ENCODE data around the gene KANSL1. TPM values are rescaled to one million over a fixed set of nuclear protein-coding genes. Genes with fewer than 3 reads are reported as not detected.
"Not testable (repeated sequence)": the region's sequence is repeated elsewhere in the genome, so short reads cannot be mapped to it uniquely, and the experiment has no call there.

The KANSL1 gene
- total RNA-seq, 1 experiment from 2014 or later, result 47.6 TPM

- H3K36me3 ChIP-seq (ENCODE audit: low read depth, low read length), result no peaks in the 10 kb centered on the region
- no peaks in the 10 kb centered on the region for H3K9me3 ChIP-seq (ENCODE audit: low read length)
- H4K20me1 ChIP-seq (ENCODE audit: low read length), result peaks cover 52% of the 10 kb centered on the region
- CTCF ChIA-PET, result interaction anchor here (0.6 kb wide), 1 partner anchor 189 kb away, joined by 4 read pairs; no protein-coding TSS in a partner anchor
- H3K27ac ChIP-seq (ENCODE audit: low read length), result peak overlapping the region; percentile 80
- peak overlapping the region; percentile 91 for H3K4me2 ChIP-seq (ENCODE audit: low read length)
- intact Hi-C loops (cut with micrococcal nuclease), result loop anchor here (1.0 kb wide), 2 partner anchors 53 to 148 kb away; no protein-coding TSS in a partner anchor
- peaks cover 24% of the 10 kb centered on the region for H3K4me1 ChIP-seq (ENCODE audit: insufficient read depth, low read length)
- H3F3A ChIP-seq (ENCODE audit: low read length, unreplicated experiment), result no peaks in the 10 kb centered on the region
- H3K79me2 ChIP-seq (ENCODE audit: low read length), result peaks cover 87% of the 10 kb centered on the region
- ATAC-seq (no peak), DNase-seq (no peak)
- peak overlapping the region; percentile 85 for H3K4me3 ChIP-seq (ENCODE audit: low read length)
- peak overlapping the region; percentile 92 for H3K9ac ChIP-seq (ENCODE audit: low read length)
- H2AFZ ChIP-seq (ENCODE audit: low read length), result peak overlapping the region; percentile 68
- no peak for TF ChIP-seq EZH2phosphoT487 (IDR thresholded peaks at IDR 0.05; ENCODE audit: borderline replicate concordance, low read length)
- TF ChIP-seq CTCF (conservative IDR thresholded peaks at IDR 0.05; ENCODE audit: low read depth, low read length), result no peak
- TF ChIP-seq EZH2 (IDR thresholded peaks at IDR 0.05; ENCODE audit: low read length, unreplicated experiment), result no peak
- BruUV-seq (replicated peaks), result no TSS peak
- H3K9me2 ChIP-seq (replicated peaks; ENCODE audit: low read length), result no peaks in the 10 kb centered on the region
- H3K27me3 ChIP-seq (ENCODE audit: low read length), result no peaks in the 10 kb centered on the region
- POLR2A ChIA-PET (ENCODE audit: unreplicated experiment), result no interaction called here
Observed at GRCh38 chr17:46192189-46192438, 1.1 kb downstream of the KANSL1 start.

GRCh38 chr17:46191322-46192188, 1.7 kb downstream of the KANSL1 start:
- no peak for TF ChIP-seq EZH2 (IDR thresholded peaks at IDR 0.05; ENCODE audit: low read length, unreplicated experiment)
- TF ChIP-seq EZH2phosphoT487 (IDR thresholded peaks at IDR 0.05; ENCODE audit: borderline replicate concordance, low read length), result no peak
- no peak for TF ChIP-seq CTCF (conservative IDR thresholded peaks at IDR 0.05; ENCODE audit: low read depth, low read length)
- BruUV-seq (replicated peaks), result TSS peak; percentile 54
- H3K79me2 ChIP-seq (ENCODE audit: low read length), result peaks cover 87% of the 10 kb centered on the region
- H3K9me3 ChIP-seq (ENCODE audit: low read length), result no peaks in the 10 kb centered on the region
- intact Hi-C loops (cut with micrococcal nuclease), result loop anchor here (1.0 kb wide), 2 partner anchors 52 to 147 kb away; no protein-coding TSS in a partner anchor
- H3K4me2 ChIP-seq (ENCODE audit: low read length), result peak overlapping the region; percentile 91
- peak; percentile 32 for DNase-seq
- H3K36me3 ChIP-seq (ENCODE audit: low read depth, low read length), result no peaks in the 10 kb centered on the region
- peak overlapping the region; percentile 68; the same call in 1 of the 2 replicates for H2AFZ ChIP-seq (ENCODE audit: low read length)
- no peaks in the 10 kb centered on the region for H3K9me2 ChIP-seq (replicated peaks; ENCODE audit: low read length)
- H3K27ac ChIP-seq (ENCODE audit: low read length), result peak overlapping the region; percentile 80
- no peaks in the 10 kb centered on the region for H3F3A ChIP-seq (ENCODE audit: low read length, unreplicated experiment)
- ChIA-PET CTCF (interaction anchor here (0.6 kb wide), 1 partner anchor 189 kb away, joined by 4 read pairs; no protein-coding TSS in a partner anchor), POLR2A (ENCODE audit: unreplicated experiment) (interaction anchor here (0.6 kb wide), 1 partner anchor 1750 kb away, joined by 3 read pairs; the partner anchor contains the start of gene PNPO)
- no peak for ATAC-seq
- H3K4me3 ChIP-seq (ENCODE audit: low read length), result peak overlapping the region; percentile 85
- peak overlapping the region; percentile 92 for H3K9ac ChIP-seq (ENCODE audit: low read length)
- H3K4me1 ChIP-seq (ENCODE audit: insufficient read depth, low read length), result peaks cover 24% of the 10 kb centered on the region
- peaks cover 55% of the 10 kb centered on the region for H4K20me1 ChIP-seq (ENCODE audit: low read length)
- H3K27me3 ChIP-seq (ENCODE audit: low read length), result no peaks in the 10 kb centered on the region

GRCh38 chr17:46190763-46191162, 2.5 kb downstream of the KANSL1 start:
- Histone ChIP-seq H4K20me1 (ENCODE audit: low read length) (peaks cover 55% of the 10 kb centered on the region), H3K4me1 (ENCODE audit: insufficient read depth, low read length) (peaks cover 24% of the 10 kb centered on the region), H3K27ac (ENCODE audit: low read length) (no peak overlapping the region), H3F3A (ENCODE audit: low read length, unreplicated experiment) (no peaks in the 10 kb centered on the region), H2AFZ (ENCODE audit: low read length) (no peak overlapping the region), H3K36me3 (ENCODE audit: low read depth, low read length) (no peaks in the 10 kb centered on the region), H3K9me3 (ENCODE audit: low read length) (no peaks in the 10 kb centered on the region), H3K9me2 (replicated peaks; ENCODE audit: low read length) (no peaks in the 10 kb centered on the region), H3K4me2 (ENCODE audit: low read length) (peak overlapping the region; percentile 91), H3K27me3 (ENCODE audit: low read length) (no peaks in the 10 kb centered on the region), H3K9ac (ENCODE audit: low read length) (peak overlapping the region; percentile 92), H3K79me2 (ENCODE audit: low read length) (peaks cover 87% of the 10 kb centered on the region), H3K4me3 (ENCODE audit: low read length) (peak overlapping the region; percentile 85)
- DNase-seq (peak; percentile 34), ATAC-seq (no peak)
- intact Hi-C loops (cut with micrococcal nuclease), result no loop called here
- TF ChIP-seq EZH2phosphoT487 (IDR thresholded peaks at IDR 0.05; ENCODE audit: borderline replicate concordance, low read length) (no peak), CTCF (conservative IDR thresholded peaks at IDR 0.05; ENCODE audit: low read depth, low read length) (no peak), EZH2 (IDR thresholded peaks at IDR 0.05; ENCODE audit: low read length, unreplicated experiment) (no peak)
- no TSS peak for BruUV-seq (replicated peaks)
- ChIA-PET CTCF (no interaction called here), POLR2A (ENCODE audit: unreplicated experiment) (no interaction called here)

GRCh38 chr17:46186827-46187235, 6.4 kb downstream of the KANSL1 start:
- not testable (repeated sequence) for H2AFZ ChIP-seq (ENCODE audit: low read length); H3K9ac ChIP-seq (ENCODE audit: low read length); H3K4me2 ChIP-seq (ENCODE audit: low read length); H3K9me2 ChIP-seq (replicated peaks; ENCODE audit: low read length); H3K36me3 ChIP-seq (ENCODE audit: low read depth, low read length); H3K9me3 ChIP-seq (ENCODE audit: low read length); H3K27ac ChIP-seq (ENCODE audit: low read length); BruUV-seq (replicated peaks); H3K27me3 ChIP-seq (ENCODE audit: low read length); DNase-seq; H3F3A ChIP-seq (ENCODE audit: low read length, unreplicated experiment); H3K4me3 ChIP-seq (ENCODE audit: low read length)
- ChIA-PET POLR2A (ENCODE audit: unreplicated experiment) (interaction anchor here (0.6 to 0.7 kb wide), 2 partner anchors 30 to 42 kb away, joined by 3 to 4 read pairs; no protein-coding TSS in a partner anchor), CTCF (interaction anchor here (0.5 to 1.2 kb wide), 3 partner anchors 112 to 142 kb away, joined by 3 to 8 read pairs (median 8); no protein-coding TSS in a partner anchor)
- ATAC-seq, result peak; percentile 30; the same call in 1 of the 2 replicates
- Histone ChIP-seq H3K4me1 (ENCODE audit: insufficient read depth, low read length) (peaks cover 15% of the 10 kb centered on the region), H4K20me1 (ENCODE audit: low read length) (peaks cover 82% of the 10 kb centered on the region), H3K79me2 (ENCODE audit: low read length) (peaks cover 100% of the 10 kb centered on the region)
- intact Hi-C loops (cut with micrococcal nuclease), result loop anchor here (1.0 kb wide), 1 partner anchor 143 kb away; no protein-coding TSS in a partner anchor

All from PC-3 (cell line).